ENCODE data around the gene SLC46A1. TPM values are rescaled to one million over a fixed set of nuclear protein-coding genes. Genes with fewer than 3 reads are reported as not detected.

Gene SLC46A1
- polyA plus RNA-seq, 1 experiment = 5.9 TPM

- no peaks in the 10 kb centered on the region for H3K27me3 ChIP-seq (ENCODE audit: control insufficient read depth, insufficient read depth, low read length)
- CTCF ChIA-PET = no interaction called here
- H3K36me3 ChIP-seq (ENCODE audit: control insufficient read depth, insufficient read depth, low read length) = peaks cover 8% of the 10 kb centered on the region
- POLR2A ChIA-PET = no interaction called here
- no peak overlapping the region for H3K4me3 ChIP-seq (ENCODE audit: low read depth, low read length)
- no peak for DNase-seq (ENCODE audit: low read depth)
- TF ChIP-seq CTCF (IDR thresholded peaks at IDR 0.05; ENCODE audit: insufficient read depth, low read depth, low read length) = no peak
These were observed 10.0 kb downstream of the SLC46A1 start for GRCh38 chr17:28395968-28396367.

DNA sequence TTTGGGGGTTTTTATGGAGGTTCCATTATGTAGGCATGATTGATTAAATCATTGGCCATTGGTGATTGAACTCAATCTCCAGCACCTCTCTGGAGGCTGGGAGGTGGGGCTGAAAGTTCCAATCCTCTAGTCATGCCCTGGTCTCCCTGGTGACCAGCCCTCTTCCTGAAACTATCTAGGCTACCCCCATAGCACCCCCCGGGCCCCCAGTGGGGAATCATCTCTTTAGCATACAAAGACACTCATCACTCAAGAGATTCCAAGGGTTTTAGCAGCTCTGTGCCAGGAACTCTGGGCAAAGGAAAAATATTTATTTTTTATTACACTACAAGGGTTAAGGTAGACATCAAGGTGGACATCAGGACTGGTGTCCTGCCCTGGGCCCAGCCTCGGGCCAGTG, 10.6 kb downstream of the SLC46A1 start:
- CTCF ChIA-PET = interaction anchor here (0.6 kb wide), 1 partner anchor 11 kb away, joined by 4 read pairs; the partner anchor contains the start of gene SLC46A1
- POLR2A ChIA-PET = interaction anchor here (0.7 kb wide), 1 partner anchor 60 kb away, joined by 6 read pairs; the partner anchor contains the start of gene TNFAIP1

GRCh38 chr17:28394337-28395116, 11.5 kb downstream of the SLC46A1 start:
- Histone ChIP-seq H3K36me3 (ENCODE audit: control insufficient read depth, insufficient read depth, low read length) (peaks cover 13% of the 10 kb centered on the region), H3K27me3 (ENCODE audit: control insufficient read depth, insufficient read depth, low read length) (no peaks in the 10 kb centered on the region), H3K4me3 (ENCODE audit: low read depth, low read length) (no peak overlapping the region)
- DNase-seq (ENCODE audit: low read depth) = no peak
- POLR2A ChIA-PET = interaction anchor here (0.7 kb wide), 1 partner anchor 59 kb away, joined by 6 read pairs; the partner anchor contains the start of gene TNFAIP1
- CTCF ChIA-PET = interaction anchor here (0.6 to 1.2 kb wide), 2 partner anchors 12 to 22 kb away, joined by 3 to 4 read pairs; partner anchors contain the start of gene SLC46A1
- no peak for TF ChIP-seq CTCF (IDR thresholded peaks at IDR 0.05; ENCODE audit: insufficient read depth, low read depth, low read length)

More for the DNA sequence above, 10.6 kb downstream of the SLC46A1 start:
- no peak for TF ChIP-seq CTCF (IDR thresholded peaks at IDR 0.05; ENCODE audit: insufficient read depth, low read depth, low read length)
- H3K4me3 ChIP-seq (ENCODE audit: low read depth, low read length) = no peak overlapping the region
- H3K27me3 ChIP-seq (ENCODE audit: control insufficient read depth, insufficient read depth, low read length) = no peaks in the 10 kb centered on the region
- no peak for DNase-seq (ENCODE audit: low read depth)
- peaks cover 10% of the 10 kb centered on the region for H3K36me3 ChIP-seq (ENCODE audit: control insufficient read depth, insufficient read depth, low read length)

DNA sequence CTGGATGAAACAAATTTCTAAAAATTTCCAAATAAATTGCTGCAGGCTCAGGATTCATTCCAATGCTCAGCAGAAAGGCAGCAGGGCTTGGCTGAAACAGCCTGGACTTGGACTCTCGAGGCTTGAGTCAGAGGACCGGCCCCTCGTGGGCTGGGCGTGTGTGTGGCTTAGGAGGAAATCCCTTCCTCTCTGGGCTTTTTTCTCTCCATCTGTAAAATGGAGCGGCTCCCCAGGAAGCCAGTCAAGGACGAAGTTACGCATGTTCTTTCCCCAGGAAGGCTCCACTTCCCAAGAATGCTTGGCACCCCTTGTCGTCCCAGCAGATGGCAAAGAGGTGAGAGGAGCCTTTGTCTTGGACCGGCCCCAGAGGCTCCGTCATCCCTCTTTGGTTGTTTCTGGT, 13.5 kb downstream of the SLC46A1 start:
- POLR2A ChIA-PET = no interaction called here

More for the DNA sequence above, 13.5 kb downstream of the SLC46A1 start:
- Histone ChIP-seq H3K4me3 (ENCODE audit: low read depth, low read length) (no peak overlapping the region), H3K27me3 (ENCODE audit: control insufficient read depth, insufficient read depth, low read length) (no peaks in the 10 kb centered on the region), H3K36me3 (ENCODE audit: control insufficient read depth, insufficient read depth, low read length) (peaks cover 10% of the 10 kb centered on the region)
- no peak for DNase-seq (ENCODE audit: low read depth)
- CTCF ChIA-PET = no interaction called here
- no peak for TF ChIP-seq CTCF (IDR thresholded peaks at IDR 0.05; ENCODE audit: insufficient read depth, low read depth, low read length)

Measured in BJ (cell line).